Ovary (tissue), 9 donors: ENCODE measurements around the gene MGAT5. TPM values are rescaled to one million over a fixed set of nuclear protein-coding genes. Genes with fewer than 3 reads are reported as not detected.

Source experiments
- DNase-seq, 5 donors: peaks; one replicate each; pipeline ENCODE4 v3.0.0-alpha.2; 2019 to 2020
- H3K27ac ChIP-seq, 2 donors: fragments of 200-600 bp; one replicate each; pipeline versions ENCODE4 v1.5.1 to v1.8.0; 2019 to 2022
- H3K27me3 ChIP-seq: fragments of 200-600 bp; one replicate; pipeline ENCODE4 v1.8.0; 2022
- H3K36me3 ChIP-seq: fragments of 200-600 bp; sonication (generic); one replicate; pipeline ENCODE4 v1.5.1; 2019
- H3K4me1 ChIP-seq: one replicate; pipeline ENCODE4 v1.8.1; 2013; ENCODE audit warnings: mild to moderate bottlenecking, moderate library complexity; ENCODE audit not compliant: insufficient read depth
- H3K4me3 ChIP-seq: fragments of 200-600 bp; sonication (generic); one replicate; pipeline ENCODE4 v1.5.1; 2017
- H3K9me3 ChIP-seq, 2 donors: fragments of 200-600 bp in 1 of 2; sonication (generic) in 1 of 2; one replicate each; pipeline versions ENCODE4 v1.5.1 to v1.8.1; 2013 to 2019; ENCODE audit warnings: mild to moderate bottlenecking in 1 of 2, moderate library complexity in 1 of 2
- CTCF ChIP-seq, 3 donors: fragments of 450-650 bp in 2 of 3; fragments of 200-600 bp in 1 of 3; IDR thresholded peaks; one replicate each; pipeline versions ENCODE4 v1.5.1 to v1.8.0; 2016 to 2022; ENCODE audit warnings: antibody characterized with exemption in 3 of 3, mild to moderate bottlenecking in 1 of 3
- EP300 ChIP-seq: sonication (generic); formaldehyde crosslinking; IDR thresholded peaks from one replicate; pipeline ENCODE4 v1.6.1; 2017; ENCODE audit warnings: antibody characterized with exemption
- POLR2A ChIP-seq: fragments of 450-650 bp; IDR thresholded peaks from one replicate; pipeline ENCODE4 v1.6.1; 2017; ENCODE audit warnings: antibody characterized with exemption, mild to moderate bottlenecking, moderate library complexity
- WGBS, 3 donors: extraction: QIAGEN DNeasy Blood & Tissue Kit in 1 of 3; methylation state at CpG; one replicate each; pipeline versions ENCODE4 v1.1.5 to v1.1.7; 2013 to 2017; 5-methylcytosine and 5-hydroxymethylcytosine counted together
- intact Hi-C, 4 donors: fragments of 100-400 bp; cut with DNase I; formaldehyde crosslinking; loops; one replicate each; pipeline versions ENCODE4 v1.11.0 to v1.15.1; 2022 to 2023
- polyA plus RNA-seq, 2 donors: library from polyadenylated mRNA; stranded (reverse); fragments of 200-250 nt in 1 of 2; fragments of 350-450 nt in 1 of 2; fragmentation: Illumina TruSeq in 1 of 2; extraction: RNeasy Lipid Tissue Mini Kit (QIAGEN cat#74804) in 1 of 2; gene quantifications; one replicate each; pipeline ENCODE4 v1.2.3, GENCODE V29; 2013 to 2014
- total RNA-seq, 7 donors: library from RNA; depleted of rRNA in 2 of 7; stranded (reverse); fragments of >200 nt in 2 of 7; fragmentation: NEBNext Ultra II Directional in 3 of 7; extraction: Animal tissue kit (Norgen Biotek cat#: 25700) in 3 of 7; gene quantifications; one replicate each; pipeline versions ENCODE4 v1.1.0 to v1.2.4, GENCODE V29; 2016 to 2023
- donor health status: DM: no; HTN: no; CAD: no; lungs with moderate emphysema.
- donor health status: DM: no; HTN: no; CAD: no.
- donor health status: Bipolar disorder and iron deficiency.
- donor health status: DM: yes; HTN: yes; CAD: no.
- donor health status: DM: no; HTN: no; CAD: no.
- donor health status: DM: yes; HTN: yes; CAD: no.

MGAT5 gene
- total and polyA plus RNA-seq, 9 donors, result 11.3 to 61.2 (median 32.4) TPM

- intact Hi-C loops, result loop anchor here in 2 of 4 donors (5.0 to 10.0 kb wide), 2 partner anchors 413 to 440 kb away; no protein-coding TSS in a partner anchor
- Histone ChIP-seq H3K4me1 (no peaks in the 10 kb centered on the region), H3K4me3 (no peak overlapping the region), H3K27ac (no peak overlapping the region), H3K9me3 (no peaks in the 10 kb centered on the region), H3K36me3 (no peaks in the 10 kb centered on the region), H3K27me3 (no peaks in the 10 kb centered on the region)
- TF ChIP-seq CTCF (IDR thresholded peaks at IDR 0.05) (no peak), POLR2A (no peak), EP300 (no peak)
- 87 to 93% (median 93%) methylated on average over 6 of the region's 6 CpGs for WGBS, 3 donors
- no peak for DNase-seq
These were observed 208.4 kb downstream of the MGAT5 start for GRCh38 chr2:134462275-134462674.

GRCh38 chr2:134462791-134463698 is 209.2 kb downstream of the MGAT5 start:
- intact Hi-C loops, result loop anchor here in 2 of 4 donors (5.0 to 10.0 kb wide), 2 partner anchors 412 to 439 kb away; no protein-coding TSS in a partner anchor
- Histone ChIP-seq H3K27ac (no peak overlapping the region), H3K27me3 (no peaks in the 10 kb centered on the region), H3K4me3 (no peak overlapping the region), H3K4me1 (no peaks in the 10 kb centered on the region), H3K36me3 (no peaks in the 10 kb centered on the region), H3K9me3 (no peaks in the 10 kb centered on the region)
- DNase-seq, result no peak
- WGBS, 3 donors, result 93 to 94% (median 94%) methylated on average over 11 of the region's 11 CpGs
- TF ChIP-seq CTCF (IDR thresholded peaks at IDR 0.05), result no peak
- no peak for TF ChIP-seq EP300
- no peak for TF ChIP-seq POLR2A

GRCh38 chr2:134463699-134464022 is 209.8 kb downstream of the MGAT5 start:
- TF ChIP-seq EP300 (no peak), CTCF (IDR thresholded peaks at IDR 0.05) (no peak), POLR2A (no peak)
- no peak for DNase-seq
- 90 to 93% (median 91%) methylated on average over 7 of the region's 7 CpGs for WGBS, 3 donors
- no peak overlapping the region for H3K27ac ChIP-seq
- no peaks in the 10 kb centered on the region for H3K36me3 ChIP-seq
- no peak overlapping the region for H3K4me3 ChIP-seq
- H3K27me3 ChIP-seq, result no peaks in the 10 kb centered on the region
- intact Hi-C loops, result loop anchor here in 2 of 4 donors (5.0 to 10.0 kb wide), 2 partner anchors 411 to 439 kb away; no protein-coding TSS in a partner anchor
- H3K4me1 ChIP-seq, result no peaks in the 10 kb centered on the region
- H3K9me3 ChIP-seq, result no peaks in the 10 kb centered on the region

- WGBS, 3 donors, result 67 to 72% (median 72%) methylated on average over 6 of the region's 6 CpGs
- Histone ChIP-seq H3K27ac (no peak overlapping the region), H3K4me3 (no peak overlapping the region), H3K9me3 (no peaks in the 10 kb centered on the region), H3K27me3 (no peaks in the 10 kb centered on the region), H3K36me3 (no peaks in the 10 kb centered on the region), H3K4me1 (no peaks in the 10 kb centered on the region)
- TF ChIP-seq EP300 (no peak), POLR2A (no peak), CTCF (IDR thresholded peaks at IDR 0.05) (no peak)
- intact Hi-C loops, result loop anchor here in 1 of 4 donors (10.0 kb wide), 1 partner anchor 409 kb away; no protein-coding TSS in a partner anchor
- no peak for DNase-seq
These were observed 211.6 kb downstream of the MGAT5 start for GRCh38 chr2:134465228-134466105.
